Mammary epithelial cell (primary cell): ENCODE data around the gene TBC1D8B.
"Not testable (repeated sequence)": the region's sequence is repeated elsewhere in the genome, so short reads cannot be mapped to it uniquely, and the experiment has no call there.

Source experiments
- CTCF ChIP-seq, 2 donors: IDR thresholded peaks in 1 of 2; conservative IDR thresholded peaks in 1 of 2; 2 replicates each; pipeline ENCODE4 v1.5.1; 2011 to 2012; ENCODE audit warnings: inconsistent platforms in 2 of 2, low read length in 2 of 2, mild to moderate bottlenecking in 2 of 2, control low read depth in 1 of 2, low read depth in 1 of 2; ENCODE audit not compliant: insufficient read depth in 1 of 2; ENCODE audit errors: extremely low read depth in 1 of 2
- EZH2 ChIP-seq: IDR thresholded peaks from 2 replicates; pipeline ENCODE4 v1.6.1; 2012; ENCODE audit warnings: low read length, inconsistent platforms, borderline replicate concordance

- TF ChIP-seq CTCF (conservative IDR thresholded peaks at IDR 0.05 in 1 of 2, IDR thresholded peaks at IDR 0.05 in 1 of 2; ENCODE audit: extremely low read depth in 1 of 2, insufficient read depth in 1 of 2, low read depth in 1 of 2, low read length in 2 of 2); EZH2: not testable (repeated sequence)
Measured at GRCh38 chrX:106812930-106813329, 10.5 kb downstream of the TBC1D8B start.
